ENCODE results near the gene MRPS22.

DNA sequence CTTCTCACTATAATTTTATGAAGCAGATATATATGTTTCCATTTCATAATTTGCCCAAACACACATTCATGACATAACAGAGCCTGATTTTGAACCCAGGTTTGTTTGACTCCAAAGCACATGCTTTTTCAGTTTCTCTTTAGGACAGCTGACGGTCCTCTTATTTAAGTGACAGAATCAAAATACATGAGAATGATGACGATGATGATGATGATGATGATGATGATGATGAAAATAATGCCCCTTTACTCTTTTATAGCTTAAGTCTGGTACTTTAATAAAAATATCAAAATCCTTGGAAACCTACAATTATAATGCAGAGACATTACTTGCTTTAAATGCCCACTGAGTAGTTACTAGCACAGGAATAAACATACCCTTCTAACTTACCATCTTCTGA, 30.3 kb downstream of the MRPS22 start:
- no peak for TF ChIP-seq EZH2 (IDR thresholded peaks at IDR 0.05; ENCODE audit: insufficient read depth, low read length)
- TF ChIP-seq, protein P1, sequence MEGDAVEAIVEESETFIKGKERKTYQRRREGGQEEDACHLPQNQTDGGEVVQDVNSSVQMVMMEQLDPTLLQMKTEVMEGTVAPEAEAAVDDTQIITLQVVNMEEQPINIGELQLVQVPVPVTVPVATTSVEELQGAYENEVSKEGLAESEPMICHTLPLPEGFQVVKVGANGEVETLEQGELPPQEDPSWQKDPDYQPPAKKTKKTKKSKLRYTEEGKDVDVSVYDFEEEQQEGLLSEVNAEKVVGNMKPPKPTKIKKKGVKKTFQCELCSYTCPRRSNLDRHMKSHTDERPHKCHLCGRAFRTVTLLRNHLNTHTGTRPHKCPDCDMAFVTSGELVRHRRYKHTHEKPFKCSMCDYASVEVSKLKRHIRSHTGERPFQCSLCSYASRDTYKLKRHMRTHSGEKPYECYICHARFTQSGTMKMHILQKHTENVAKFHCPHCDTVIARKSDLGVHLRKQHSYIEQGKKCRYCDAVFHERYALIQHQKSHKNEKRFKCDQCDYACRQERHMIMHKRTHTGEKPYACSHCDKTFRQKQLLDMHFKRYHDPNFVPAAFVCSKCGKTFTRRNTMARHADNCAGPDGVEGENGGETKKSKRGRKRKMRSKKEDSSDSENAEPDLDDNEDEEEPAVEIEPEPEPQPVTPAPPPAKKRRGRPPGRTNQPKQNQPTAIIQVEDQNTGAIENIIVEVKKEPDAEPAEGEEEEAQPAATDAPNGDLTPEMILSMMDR (IDR thresholded peaks at IDR 0.05; ENCODE audit: insufficient read depth, low read depth, low read length), result no peak

Measured in astrocyte (in vitro differentiated cells and primary cell).